GM12872 (cell line): ENCODE measurements around the gene SPG7.

ENCODE experiments used
- CTCF ChIP-seq: IDR thresholded peaks from 3 replicates; pipeline ENCODE4 v1.5.1; 2011; ENCODE audit warnings: low read depth, mild to moderate bottlenecking, low read length, moderate library complexity; ENCODE audit not compliant: insufficient read depth

The SPG7 gene

DNA sequence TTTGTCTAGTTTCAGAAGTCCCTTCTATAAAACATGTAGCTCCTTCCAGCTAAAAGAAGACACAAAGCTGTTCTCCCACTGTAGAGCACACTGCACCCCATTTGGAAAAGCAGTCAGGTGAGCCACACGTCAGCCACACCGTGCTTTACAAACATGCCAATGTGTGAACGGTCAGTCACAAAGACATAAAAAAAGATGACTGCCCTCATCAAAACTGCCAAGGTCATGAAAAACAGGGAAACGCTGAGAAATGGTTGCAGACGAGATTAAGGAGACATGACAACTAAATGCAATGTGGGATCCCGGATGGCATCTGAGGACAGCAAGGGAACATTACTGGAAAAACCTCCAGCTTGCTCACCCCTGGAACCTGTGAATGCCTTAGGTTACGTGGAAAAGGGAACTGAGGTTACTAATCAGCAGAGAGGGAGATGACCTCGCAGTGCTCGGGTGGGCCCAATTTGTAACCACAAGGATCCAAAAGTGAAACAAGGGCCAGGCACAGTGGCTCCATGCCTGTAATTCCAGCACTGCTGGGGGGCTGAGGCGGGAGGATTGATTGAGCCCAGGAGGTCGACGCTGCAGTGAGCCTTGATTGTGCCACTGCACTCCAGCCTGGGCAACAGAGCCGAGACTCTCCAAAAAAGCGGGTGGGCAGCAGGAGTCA lies 25.9 kb upstream of the SPG7 start:
- no peak for TF ChIP-seq CTCF

GRCh38 chr16:89482817-89483205 lies 25.4 kb upstream of the SPG7 start:
- TF ChIP-seq CTCF = no peak

- no peak for TF ChIP-seq CTCF
Measured at GRCh38 chr16:89484041-89484501, 24.1 kb upstream of the SPG7 start.

GRCh38 chr16:89484923-89485679 lies 23.1 kb upstream of the SPG7 start:
- TF ChIP-seq CTCF = no peak

- no peak for TF ChIP-seq CTCF
Measured at GRCh38 chr16:89485701-89486246, 22.4 kb upstream of the SPG7 start.

DNA sequence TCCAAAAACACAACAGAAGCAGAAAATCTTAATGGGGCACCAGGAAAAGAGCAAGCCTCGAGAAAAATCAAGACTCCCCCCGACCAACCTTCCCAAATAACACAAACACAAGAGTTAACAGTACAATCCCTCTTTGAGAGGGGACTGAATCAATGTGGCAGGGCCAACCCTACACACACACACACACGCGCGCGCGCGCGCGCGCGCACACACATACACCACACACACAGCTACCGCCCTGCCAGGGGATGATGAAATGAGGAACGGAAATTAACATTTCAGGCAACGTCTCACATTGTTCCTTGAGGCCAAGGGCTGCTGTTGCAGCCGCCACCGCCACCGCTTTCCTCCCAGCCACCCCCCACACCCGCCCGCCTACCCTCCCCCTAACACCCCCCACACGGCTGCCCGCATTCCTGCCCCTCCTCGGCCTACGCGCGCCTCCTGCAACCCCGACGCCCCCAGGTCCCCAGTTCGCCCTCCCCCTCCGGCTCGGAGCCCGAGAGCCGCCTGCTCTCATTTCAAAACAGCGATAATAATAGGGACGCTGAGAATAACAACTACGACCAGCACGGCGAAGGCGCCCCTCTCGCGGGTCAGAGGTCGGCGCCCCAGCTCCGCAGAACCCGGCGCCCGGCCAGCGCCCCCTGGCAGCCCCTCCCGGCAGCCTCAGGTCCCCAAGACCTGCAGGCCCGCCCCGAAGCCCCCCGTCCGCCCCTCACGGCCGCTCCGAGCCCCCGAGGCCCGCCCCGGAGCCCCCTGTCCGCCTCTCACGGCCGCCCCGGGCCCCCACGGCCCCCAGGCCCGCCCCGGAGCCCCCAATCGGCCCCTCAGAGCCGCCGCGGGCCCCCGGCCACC lies 18.9 kb upstream of the SPG7 start:
- peak; percentile 32; the same call in 1 of the 3 replicates for TF ChIP-seq CTCF
